NK-92 (cell line): ENCODE results near the gene CST6.
A peak's percentile ranks its signal among the peaks of the same experiment; 100 is the strongest.

ENCODE experiments used
- DNase-seq: peaks from one replicate; lab custom pipeline; 2025; ENCODE audit not compliant: unreplicated experiment; lab: John Stamatoyannopoulos, UW

CST6 gene

DNA sequence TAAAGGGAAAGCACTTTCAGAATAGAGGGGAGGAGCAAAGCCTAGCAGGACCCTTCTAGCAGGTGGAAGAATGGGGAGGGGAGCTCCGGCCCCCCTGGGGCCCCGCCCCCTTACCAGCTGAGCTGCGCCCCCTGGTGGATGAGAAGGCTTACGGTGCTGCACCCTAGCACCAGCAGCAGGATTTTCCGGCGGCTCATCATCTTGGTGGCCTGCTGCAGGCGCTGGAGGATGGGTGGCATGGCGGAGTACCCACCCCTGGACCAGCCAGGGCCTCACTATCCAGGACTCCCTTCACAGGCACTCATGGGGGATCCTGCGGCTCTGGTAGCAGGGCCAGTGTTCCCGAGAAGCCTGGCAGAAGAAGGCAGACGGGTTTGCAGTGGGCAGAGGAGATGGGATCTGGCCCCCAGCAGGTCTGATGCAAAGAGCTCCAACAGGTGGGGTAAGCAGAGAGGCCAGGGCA is 33.4 kb downstream of the CST6 start:
- no peak for DNase-seq

DNA sequence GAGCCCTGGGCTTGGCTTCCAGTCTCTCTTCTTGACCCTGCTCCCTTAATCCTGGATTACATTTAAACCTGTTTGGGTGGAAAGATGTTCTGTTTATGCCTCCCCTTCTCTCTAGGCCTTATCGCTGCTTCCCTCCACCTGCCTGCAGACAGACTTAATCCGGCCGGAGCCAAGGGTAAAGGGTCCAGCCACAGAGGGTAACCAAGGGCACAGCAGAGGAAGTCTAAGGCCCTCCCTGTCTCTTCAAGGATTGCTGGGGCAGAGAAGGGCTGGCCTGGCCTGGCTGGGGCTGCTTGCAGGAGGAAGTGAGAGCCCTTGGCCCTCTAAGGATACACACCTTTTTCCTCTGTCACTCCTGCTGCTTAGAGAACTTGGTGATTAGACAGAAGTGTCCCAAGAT is 35.1 kb downstream of the CST6 start:
- no peak for DNase-seq

DNA sequence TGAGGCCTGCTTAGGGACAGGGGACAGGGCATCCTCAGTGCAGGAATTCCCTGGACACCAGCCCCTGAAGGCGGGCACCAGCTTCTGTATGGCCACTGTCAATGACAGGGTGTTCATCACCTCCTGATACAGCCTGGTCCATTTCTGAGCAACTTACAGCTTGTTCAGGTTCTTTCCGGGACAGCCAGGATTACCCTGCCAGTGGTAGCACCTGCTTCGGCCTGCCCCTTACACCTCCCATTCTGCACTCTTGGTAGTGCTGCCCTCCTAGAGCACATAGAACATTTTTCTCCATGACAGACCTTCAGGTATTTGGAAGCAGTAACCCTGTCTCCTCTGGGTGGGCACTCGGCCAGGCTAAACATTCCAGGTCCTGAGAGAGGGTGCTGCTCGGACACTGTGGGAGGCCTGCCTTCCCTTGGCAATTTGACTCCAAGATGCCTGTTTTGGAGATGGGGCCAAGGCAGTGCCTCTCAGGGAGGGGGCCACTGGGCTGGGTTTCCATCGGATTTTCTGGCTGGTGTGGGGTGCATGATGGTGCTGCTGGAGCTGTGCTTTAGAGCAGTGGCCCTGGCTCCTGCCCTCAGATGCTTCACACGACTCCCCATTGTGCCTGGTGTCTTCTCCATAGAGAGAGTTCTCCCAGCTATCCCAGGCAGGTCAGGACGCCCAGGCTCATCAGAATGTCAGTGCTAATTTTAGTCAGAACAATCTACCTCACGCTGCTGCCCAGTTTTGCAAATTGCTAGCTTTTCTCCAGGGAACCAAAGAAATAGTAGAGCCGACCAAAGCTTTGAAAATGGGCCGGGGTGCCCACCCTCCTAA is 35.9 kb downstream of the CST6 start:
- no peak for DNase-seq

DNA sequence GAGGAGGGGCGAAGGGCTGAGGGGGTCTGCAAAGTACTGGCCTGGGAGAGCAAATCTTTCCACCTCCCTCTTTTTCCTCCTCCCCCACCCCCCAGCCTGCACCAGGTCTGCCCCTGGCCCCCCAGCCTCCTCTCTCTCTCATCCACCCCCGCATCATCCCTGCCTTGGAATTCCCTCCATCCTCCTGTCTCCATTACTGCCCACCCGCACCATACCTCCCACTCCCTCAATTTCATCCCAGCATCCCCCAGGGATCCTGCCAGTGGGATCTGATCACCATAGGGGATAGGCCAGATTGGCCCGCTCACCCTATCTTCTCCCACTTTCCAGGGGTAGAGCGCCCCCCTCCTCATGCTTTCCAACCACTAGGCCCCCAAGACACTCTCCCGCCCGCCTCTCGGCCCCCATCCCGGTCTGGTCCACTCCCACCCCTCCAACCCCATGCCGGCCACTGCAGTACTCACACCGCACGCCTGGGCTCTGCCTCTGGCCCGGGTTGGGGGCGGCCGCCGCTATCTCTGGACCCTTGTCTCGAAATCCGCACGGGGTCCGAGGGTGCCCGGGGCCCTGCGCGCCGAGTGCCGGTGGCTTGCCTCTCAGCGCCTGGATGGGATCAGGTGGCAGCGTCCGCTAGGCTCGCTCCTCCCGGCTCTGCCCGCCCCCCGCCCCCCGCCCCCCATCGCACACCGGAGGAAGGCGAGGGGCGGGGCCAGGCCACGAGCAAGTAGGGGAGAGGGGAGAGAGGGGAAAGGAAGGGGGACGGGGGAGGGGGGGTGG is 36.9 kb downstream of the CST6 start, which contains the start of gene GAL3ST3:
GAL3ST3 (minus strand) TSS at position 615 of the 777 bp plus-strand sequence. CDS start 3,746 bp downstream, outside the sequence.
- no peak for DNase-seq

- no peak for DNase-seq
Measured at GRCh38 chr11:66050581-66051231, 38.9 kb downstream of the CST6 start.

DNA sequence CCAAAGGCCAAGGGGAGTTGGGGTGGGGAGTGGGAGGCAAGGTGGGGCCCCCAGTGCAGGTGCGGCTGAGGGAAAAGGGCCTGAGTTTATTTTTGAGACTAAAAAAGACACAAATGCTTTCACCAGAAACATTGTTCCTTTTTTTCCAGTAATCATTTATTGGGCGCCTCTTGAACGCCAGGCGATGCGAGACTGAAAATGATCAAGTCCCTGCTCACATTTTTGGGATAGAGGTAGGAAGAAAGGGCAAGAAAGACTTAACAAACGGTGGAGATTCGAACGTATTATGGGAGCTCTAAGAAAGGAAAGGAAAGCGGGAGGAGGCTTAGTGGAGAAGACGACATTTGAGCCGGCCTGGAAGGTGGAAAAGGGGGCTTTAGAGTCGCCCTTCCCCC is 39.6 kb downstream of the CST6 start:
- DNase-seq, result no peak

- peak; percentile 64 for DNase-seq
Measured at GRCh38 chr11:66051766-66052663, 40.2 kb downstream of the CST6 start, which contains the start of gene SF3B2. SF3B2 (plus strand) TSS chr11:66052364; CDS start chr11:66052385, 21 bp downstream.

DNA sequence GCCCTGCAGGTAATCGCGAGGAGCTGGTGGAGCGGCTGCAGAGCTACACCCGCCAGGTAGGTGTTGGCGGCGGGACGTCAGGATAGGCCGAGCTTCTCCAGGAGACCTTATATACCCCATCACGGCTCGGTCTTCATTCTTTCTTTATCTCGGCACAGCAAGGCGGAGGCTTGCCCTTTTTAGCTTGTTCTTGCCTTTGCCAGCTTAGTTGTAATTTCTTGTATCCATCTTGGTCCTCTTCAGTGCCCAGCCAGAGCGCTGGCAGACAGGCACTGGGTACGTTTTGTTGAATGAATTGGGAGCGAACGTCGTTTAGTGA is 40.8 kb downstream of the CST6 start:
- no peak for DNase-seq

GRCh38 chr11:66055021-66055420 is 43.2 kb downstream of the CST6 start:
- no peak for DNase-seq

GRCh38 chr11:66056501-66056900 is 44.7 kb downstream of the CST6 start:
- DNase-seq, result no peak

DNA sequence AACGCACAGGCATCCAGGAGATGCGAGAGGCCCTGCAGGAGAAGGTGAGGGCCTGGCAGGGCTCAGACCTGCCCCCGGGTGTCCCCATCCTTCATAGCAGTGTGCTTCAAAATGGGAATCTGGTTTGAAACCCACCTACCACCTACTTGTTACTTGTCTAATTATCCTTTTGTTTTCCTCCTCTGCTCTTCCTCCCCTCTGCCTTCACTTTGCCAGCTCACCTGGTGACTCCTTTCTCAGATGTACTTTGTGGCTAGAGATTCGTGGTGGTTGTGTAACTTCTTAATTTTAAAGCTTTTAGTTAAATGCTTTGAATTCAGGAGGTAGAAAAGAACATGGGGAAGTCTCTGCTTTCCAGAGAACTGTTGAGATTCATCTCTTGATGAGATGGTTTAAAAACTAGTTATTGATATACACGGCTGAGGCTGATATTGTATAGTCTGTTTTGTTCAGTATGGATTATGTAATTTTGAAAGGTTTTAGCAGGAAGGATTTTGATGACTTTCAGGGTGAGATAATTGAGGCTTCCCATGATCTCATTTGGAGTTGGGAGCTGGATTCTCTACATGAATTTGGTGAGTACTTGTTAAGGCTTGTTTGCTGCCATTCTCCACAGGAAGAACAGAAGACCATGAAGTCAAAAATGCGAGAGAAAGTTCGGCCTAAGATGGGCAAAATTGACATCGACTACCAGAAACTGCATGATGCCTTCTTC is 48.3 kb downstream of the CST6 start:
- DNase-seq, result no peak

DNA sequence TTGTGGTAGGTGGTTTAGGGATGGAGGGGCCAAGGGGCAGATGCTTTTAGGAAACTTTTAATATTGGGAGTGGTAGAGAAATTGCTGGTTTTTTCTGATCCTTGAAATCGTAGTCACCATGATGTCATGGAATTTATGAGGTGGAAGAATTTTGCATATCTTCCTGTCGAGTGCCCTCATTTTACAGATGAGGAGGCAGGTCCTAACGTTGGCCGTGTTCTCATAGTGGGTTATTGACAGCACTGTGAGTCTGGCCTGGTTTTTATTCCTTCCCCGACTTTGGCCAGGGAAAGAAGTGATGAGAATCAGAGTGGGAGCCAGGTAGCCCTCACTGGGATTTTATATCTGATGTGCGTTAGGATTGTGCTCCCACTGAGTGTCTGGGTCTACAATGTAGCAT is 49.5 kb downstream of the CST6 start:
- DNase-seq, result no peak

DNA sequence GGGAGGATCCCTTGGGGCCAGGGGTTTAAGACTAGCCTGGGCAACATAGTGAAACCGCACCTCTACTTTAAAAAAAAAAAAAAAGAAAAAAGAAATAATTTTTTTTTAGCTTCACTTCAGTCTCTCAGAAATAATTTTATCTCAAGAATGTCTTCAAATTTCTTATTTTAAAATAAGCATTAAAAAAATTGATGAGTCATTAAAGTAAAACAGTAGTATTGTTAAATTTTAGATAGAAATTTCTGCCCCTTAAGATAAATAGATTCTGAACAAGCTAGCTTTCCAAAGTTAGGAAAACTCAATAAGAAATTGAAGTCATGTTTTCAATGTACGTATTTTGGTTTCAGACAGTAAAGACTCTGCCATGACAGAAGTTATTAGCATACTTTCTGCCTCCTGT is 50.6 kb downstream of the CST6 start:
- DNase-seq, result no peak
